SK-N-MC (cell line): Measurements from ENCODE around the gene MAN1C1.

Experiments used
- EZH2 ChIP-seq: fragments of 200-600 bp; sonication (generic); IDR thresholded peaks from one replicate; pipeline ENCODE4 v1.6.1; 2017; ENCODE audit warnings: antibody characterized with exemption
- POLR2AphosphoS5 ChIP-seq: IDR thresholded peaks from 2 replicates; pipeline ENCODE4 v1.6.1; 2012; ENCODE audit warnings: mild to moderate bottlenecking, low read depth, low read length, borderline replicate concordance

DNA sequence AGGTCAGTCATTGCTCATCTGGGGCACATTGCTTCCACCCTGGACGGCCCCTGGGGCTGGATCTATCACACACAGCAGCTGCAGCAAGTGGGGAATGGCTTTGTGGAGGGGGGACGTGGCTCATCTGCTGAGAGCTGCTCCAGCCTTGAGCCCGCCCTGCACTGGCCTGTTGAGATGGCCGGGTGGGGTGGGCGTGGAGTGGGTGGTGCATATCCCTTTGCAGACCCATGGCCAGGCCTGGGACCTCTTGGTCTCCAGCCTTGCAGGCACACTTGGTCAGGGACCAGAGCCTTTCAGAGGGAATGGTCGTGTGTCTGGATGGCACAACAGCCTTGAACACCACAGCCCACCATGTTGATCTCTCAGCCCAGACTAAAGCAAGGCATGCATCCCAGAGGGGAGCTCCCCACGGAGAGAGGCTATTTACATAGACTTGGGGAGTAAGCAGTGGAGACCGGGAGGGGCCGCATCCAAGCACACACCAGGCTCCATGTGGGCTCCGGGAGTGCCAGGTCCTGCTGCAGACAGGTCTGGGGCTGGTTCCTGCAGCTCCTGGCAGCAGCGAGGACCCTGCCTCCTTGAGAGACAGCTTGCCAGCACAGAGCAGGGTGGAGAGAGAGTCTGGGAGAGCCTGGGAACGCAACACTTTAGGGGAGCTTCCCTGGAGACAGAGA, 130.6 kb downstream of the MAN1C1 start:
- TF ChIP-seq EZH2 (no peak), POLR2AphosphoS5 (no peak)
